Peyer's patch (tissue), 4 donors: ENCODE data around the gene LRRC72.
"Not testable (repeated sequence)": the region's sequence is repeated elsewhere in the genome, so short reads cannot be mapped to it uniquely, and the experiment has no call there.

ENCODE experiments used
- POLR2A ChIP-seq, 2 donors: fragments of 450-650 bp; IDR thresholded peaks; one replicate each; pipeline ENCODE4 v1.5.1; 2017; ENCODE audit warnings: antibody characterized with exemption in 2 of 2, mild to moderate bottlenecking in 2 of 2, moderate library complexity in 2 of 2
- TF ChIP-seq, protein P1 (sequence below), 6 experiments: fragments of 450-650 bp in 4 of 6; fragments of 200-600 bp in 2 of 6; sonication (generic) in 1 of 6; IDR thresholded peaks; one replicate each; pipeline ENCODE4 v1.5.1; 2017 to 2019; ENCODE audit warnings: antibody characterized with exemption in 6 of 6, mild to moderate bottlenecking in 3 of 6, moderate library complexity in 1 of 6

DNA sequence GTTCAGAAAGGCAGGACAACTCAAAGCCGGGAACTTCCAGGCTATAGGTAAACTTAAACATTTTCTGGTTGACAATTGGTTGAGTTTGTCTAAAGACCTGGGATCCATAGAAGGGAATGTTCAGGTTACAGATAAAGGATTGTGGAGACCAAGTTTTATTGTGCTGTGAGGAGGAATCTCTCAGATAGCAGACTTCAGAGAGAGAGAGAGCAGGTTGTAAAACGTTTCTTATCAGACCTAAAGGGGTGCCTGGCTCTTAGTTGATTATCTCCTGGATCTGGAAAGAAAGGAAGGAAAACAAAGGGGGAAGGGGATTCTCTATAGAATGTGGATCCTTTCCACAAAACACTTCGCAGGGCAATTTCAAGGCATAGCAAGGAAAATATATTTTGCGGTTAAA is 69.0 kb downstream of the LRRC72 start:
- TF ChIP-seq POLR2A (IDR thresholded peaks at IDR 0.05), result not testable (repeated sequence)
- TF ChIP-seq, protein P1, sequence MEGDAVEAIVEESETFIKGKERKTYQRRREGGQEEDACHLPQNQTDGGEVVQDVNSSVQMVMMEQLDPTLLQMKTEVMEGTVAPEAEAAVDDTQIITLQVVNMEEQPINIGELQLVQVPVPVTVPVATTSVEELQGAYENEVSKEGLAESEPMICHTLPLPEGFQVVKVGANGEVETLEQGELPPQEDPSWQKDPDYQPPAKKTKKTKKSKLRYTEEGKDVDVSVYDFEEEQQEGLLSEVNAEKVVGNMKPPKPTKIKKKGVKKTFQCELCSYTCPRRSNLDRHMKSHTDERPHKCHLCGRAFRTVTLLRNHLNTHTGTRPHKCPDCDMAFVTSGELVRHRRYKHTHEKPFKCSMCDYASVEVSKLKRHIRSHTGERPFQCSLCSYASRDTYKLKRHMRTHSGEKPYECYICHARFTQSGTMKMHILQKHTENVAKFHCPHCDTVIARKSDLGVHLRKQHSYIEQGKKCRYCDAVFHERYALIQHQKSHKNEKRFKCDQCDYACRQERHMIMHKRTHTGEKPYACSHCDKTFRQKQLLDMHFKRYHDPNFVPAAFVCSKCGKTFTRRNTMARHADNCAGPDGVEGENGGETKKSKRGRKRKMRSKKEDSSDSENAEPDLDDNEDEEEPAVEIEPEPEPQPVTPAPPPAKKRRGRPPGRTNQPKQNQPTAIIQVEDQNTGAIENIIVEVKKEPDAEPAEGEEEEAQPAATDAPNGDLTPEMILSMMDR (IDR thresholded peaks at IDR 0.05), result not testable (repeated sequence)
